H1 (cell line): ENCODE measurements around the gene GRID2. TPM values are rescaled to one million over a fixed set of nuclear protein-coding genes. Genes with fewer than 3 reads are reported as not detected.
A peak's percentile ranks its signal among the peaks of the same experiment; 100 is the strongest.

Experiments
- ATF3 ChIP-seq: IDR thresholded peaks from 2 replicates; pipeline ENCODE4 v1.6.1; 2011; ENCODE audit warnings: low read depth, mild to moderate bottlenecking, low read length; ENCODE audit not compliant: insufficient read depth
- BRCA1 ChIP-seq: IDR thresholded peaks from 2 replicates; pipeline ENCODE4 v1.6.1; 2012; ENCODE audit warnings: low read depth, low read length, improper control_type of control experiment
- CBX5 ChIP-seq: fragments of 300-800, 300-1000 bp; sonication (generic); IDR thresholded peaks from 2 replicates; pipeline ENCODE4 v1.7.1; 2016; ENCODE audit warnings: antibody characterized with exemption, low read length, low read depth
- CBX8 ChIP-seq: fragments of 300-800, 300-1000 bp; sonication (generic); IDR thresholded peaks from 2 replicates; pipeline ENCODE4 v1.7.1; 2016; ENCODE audit warnings: low read depth, low read length, borderline replicate concordance
- CHD1 ChIP-seq: IDR thresholded peaks from 2 replicates; pipeline ENCODE4 v1.6.1; 2012; ENCODE audit warnings: low read depth, low read length, improper control_type of control experiment
- CHD2 ChIP-seq: IDR thresholded peaks from 2 replicates; pipeline ENCODE4 v1.6.1; 2012; ENCODE audit warnings: low read length, improper control_type of control experiment
- E2F6 ChIP-seq: IDR thresholded peaks from 2 replicates; pipeline ENCODE4 v1.6.1; 2012; ENCODE audit warnings: inconsistent platforms
- EZH2 ChIP-seq: fragments of 200-600 bp; sonication (generic); IDR thresholded peaks from 2 replicates; pipeline ENCODE4 v1.7.1; 2012; ENCODE audit warnings: low read depth, mild to moderate bottlenecking, moderate library complexity, low read length, inconsistent platforms; ENCODE audit not compliant: severe bottlenecking
- GABPA ChIP-seq: IDR thresholded peaks from 2 replicates; pipeline ENCODE4 v1.6.1; 2011; ENCODE audit warnings: mild to moderate bottlenecking, low read length, moderate library complexity, borderline replicate concordance; ENCODE audit not compliant: insufficient read depth
- HDAC2 ChIP-seq, 2 experiments: fragments of 300-600 bp in 1 of 2; sonication (generic) in 1 of 2; IDR thresholded peaks; 2 replicates each; pipeline ENCODE4 v1.6.1; 2011 to 2012; ENCODE audit warnings: low read depth in 2 of 2, low read length in 2 of 2, mild to moderate bottlenecking in 2 of 2, moderate library complexity in 2 of 2, borderline replicate concordance in 1 of 2, inconsistent platforms in 1 of 2
- JUND ChIP-seq: IDR thresholded peaks from 2 replicates; pipeline ENCODE4 v1.6.1; 2011; ENCODE audit warnings: mild to moderate bottlenecking, improper control_type of control experiment, low read length
- KDM4A ChIP-seq: IDR thresholded peaks from one replicate; pipeline ENCODE4 v1.7.1; 2012; ENCODE audit warnings: low read depth, mild to moderate bottlenecking, moderate library complexity, low read length, inconsistent platforms; ENCODE audit not compliant: severe bottlenecking
- KDM5A ChIP-seq: fragments of 200-600 bp; IDR thresholded peaks from 2 replicates; pipeline ENCODE4 v1.7.1; 2012; ENCODE audit warnings: mild to moderate bottlenecking, low read length, inconsistent platforms, mixed read lengths
- MAFK ChIP-seq: IDR thresholded peaks from 2 replicates; pipeline ENCODE4 v1.6.1; 2012; ENCODE audit warnings: low read depth, mild to moderate bottlenecking, improper control_type of control experiment, low read length
- MAX ChIP-seq: IDR thresholded peaks from 2 replicates; pipeline ENCODE4 v1.6.1; 2012; ENCODE audit warnings: inconsistent platforms
- PHF8 ChIP-seq: fragments of 200-600 bp; sonication (generic); conservative IDR thresholded peaks from 2 replicates; pipeline ENCODE4 v1.7.1; 2012; ENCODE audit warnings: low read depth, mild to moderate bottlenecking, inconsistent platforms, low read length, moderate library complexity
- POLR2A ChIP-seq, 2 experiments: IDR thresholded peaks; 1 replicate in 1 of 2; 2 replicates in 1 of 2; pipeline ENCODE4 v1.6.1; 2011; ENCODE audit warnings: low read depth in 2 of 2, low read length in 2 of 2, mild to moderate bottlenecking in 2 of 2; ENCODE audit errors: control extremely low read depth in 1 of 2
- SUZ12 ChIP-seq: fragments of 200-600 bp; sonication (generic); IDR thresholded peaks from 2 replicates; pipeline ENCODE4 v1.6.1; 2012; ENCODE audit warnings: mild to moderate bottlenecking, inconsistent platforms, low read length, moderate library complexity, mixed read lengths
- TAF7 ChIP-seq: optimal IDR thresholded peaks from 2 replicates; pipeline ENCODE3; 2011; ENCODE audit warnings: low read depth, mild to moderate bottlenecking, inconsistent platforms, low read length, moderate library complexity, borderline replicate concordance
- TBP ChIP-seq: IDR thresholded peaks from 2 replicates; pipeline ENCODE4 v1.6.1; 2011; ENCODE audit warnings: low read depth, low read length, improper control_type of control experiment
- TCF12 ChIP-seq: IDR thresholded peaks from 2 replicates; pipeline ENCODE4 v1.6.1; 2011; ENCODE audit warnings: low read depth, mild to moderate bottlenecking, low read length
- YY1 ChIP-seq: IDR thresholded peaks from 2 replicates; pipeline ENCODE4 v1.6.1; 2011; ENCODE audit warnings: low read depth, mild to moderate bottlenecking, low read length
- ZNF274 ChIP-seq: IDR thresholded peaks from 2 replicates; pipeline ENCODE4 v1.7.0; 2012; ENCODE audit warnings: low read length, borderline replicate concordance; ENCODE audit errors: extremely low read depth
- polyA plus RNA-seq, 7 experiments: library from polyadenylated mRNA; depleted of rRNA in 3 of 7; stranded (reverse) in 5 of 7; unstranded in 2 of 7; fragments of >200 nt in 5 of 7; fragments of 200-250 nt in 2 of 7; gene quantifications; 1 replicate in 5 of 7; 2 replicates in 1 of 7; 4 replicates in 1 of 7; pipeline versions ENCODE4 v1.2.1 to v1.2.3, GENCODE V29; 2011 to 2013; ENCODE audit warnings: missing spikeins in 2 of 7, mixed read lengths in 2 of 7
- total RNA-seq: library from RNA; stranded (reverse); fragmentation: NEBNext Ultra II Directional; extraction: Animal tissue kit (Norgen Biotek cat#: 25700); gene quantifications from 2 replicates; pipeline ENCODE4 v1.2.1, GENCODE V29; 2021

GRID2 gene
- total and polyA plus RNA-seq, 2 of the 8 experiments (the other 6 are each of a cell fraction or from before 2014, with no cell fraction given) = 31.1 to 81.9 TPM

GRCh38 chr4:92254767-92255442 is 48.9 kb upstream of the GRID2 start (continued):
- TF ChIP-seq EZH2 (no peak), KDM4A (no peak), TBP (no peak), POLR2A (IDR thresholded peaks at IDR 0.05; ENCODE audit: control extremely low read depth in 1 of 2, low read depth in 2 of 2, low read length in 2 of 2) (peak; percentile 92 to 97), HDAC2 (IDR thresholded peaks at IDR 0.05; ENCODE audit: borderline replicate concordance in 1 of 2, low read depth in 2 of 2, low read length in 2 of 2) (no peak), CHD1 (no peak), E2F6 (peak; percentile 91), JUND (no peak), TAF7 (peak; percentile 43), PHF8 (no peak), ZNF274 (no peak), TCF12 (peak; percentile 90; the same call in 1 of the 2 replicates), BRCA1 (no peak), GABPA (no peak), ATF3 (no peak), KDM5A (no peak), CHD2 (peak; percentile 70; the same call in 1 of the 2 replicates), MAFK (no peak), CBX8 (no peak), MAX (peak; percentile 89), SUZ12 (no peak), YY1 (peak; percentile 61; the same call in 1 of the 2 replicates), CBX5 (0 out of 2 replicates have a peak, but pooled peaks have one; percentile 92)
